A549 (cell line): Measurements from ENCODE around the gene ZP1. TPM values are rescaled to one million over a fixed set of nuclear protein-coding genes. Genes with fewer than 3 reads are reported as not detected.

Experiments used
- ATAC-seq, 2 experiments: fragments of 200-7000 bp in 1 of 2; fragments of >200 bp in 1 of 2; cut with Nextera tagmentation in 1 of 2; cut with Tn5 transposase in 1 of 2; 3 replicates each; pipeline versions ENCODE4 v1.8.0 to v1.9.1; 2018 to 2020; ENCODE audit warnings: mild to moderate bottlenecking in 1 of 2, moderate library complexity in 1 of 2
- CTCF ChIA-PET: fragments of 300-600 bp; sonication (Branson Sonifier 250); formaldehyde crosslinking; extraction: SDS; loops from one replicate; lab custom pipeline; 2021; ENCODE audit warnings: antibody characterized with exemption, inconsistent platforms; lab: Yijun Ruan, JAX
- POLR2A ChIA-PET: fragments of 350-600 bp; formaldehyde crosslinking; extraction: SDS; loops from one replicate; lab custom pipeline; 2021; ENCODE audit warnings: antibody characterized with exemption, inconsistent platforms; lab: Yijun Ruan, JAX
- DNase-seq, 2 experiments: peaks; one replicate each; pipeline versions ENCODE4 v3.0.0 to v3.0.0-alpha.2; 2011 to 2016; ENCODE audit warnings: low read depth in 1 of 2, low spot score in 1 of 2
- FAIRE-seq: peaks from 2 replicates; lab custom pipeline; 2011; peaks lifted over from hg19 to GRCh38; lab: Jason Lieb, UNC
- H3K27ac ChIP-seq, 2 experiments: fragments of >200 bp; sonication (Bioruptor Twin); formaldehyde crosslinking; 3 replicates each; pipeline ENCODE4 v1.5.1; 2016 to 2017
- H3K4me1 ChIP-seq: fragments of >200 bp; sonication (Bioruptor Twin); formaldehyde crosslinking; 3 replicates; pipeline ENCODE4 v1.6.1; 2016
- H3K4me2 ChIP-seq: fragments of >200 bp; sonication (Bioruptor Twin); formaldehyde crosslinking; 3 replicates; pipeline ENCODE4 v1.6.1; 2016
- H3K4me3 ChIP-seq: fragments of >200 bp; sonication (Bioruptor Twin); formaldehyde crosslinking; 3 replicates; pipeline ENCODE4 v1.5.1; 2016
- H3K9me3 ChIP-seq: fragments of >200 bp; sonication (Bioruptor Twin); formaldehyde crosslinking; 3 replicates; pipeline ENCODE4 v1.6.1; 2016
- BHLHE40 ChIP-seq: IDR thresholded peaks from 2 replicates; pipeline ENCODE4 v1.6.1; 2012; ENCODE audit warnings: low read depth, low read length, inconsistent platforms
- CBX2 ChIP-seq: fragments of 200-600 bp; sonication (generic); IDR thresholded peaks from 2 replicates; pipeline ENCODE4 v1.6.1; 2016; ENCODE audit warnings: low read depth, mild to moderate bottlenecking, borderline replicate concordance
- CHD2 ChIP-seq: fragments of 150-350 bp; IDR thresholded peaks from 2 replicates; pipeline ENCODE4 v1.6.1; 2014; ENCODE audit warnings: low read length; ENCODE audit not compliant: partially characterized antibody
- CTCF ChIP-seq: fragments of >200 bp; sonication (Bioruptor Twin); formaldehyde crosslinking; IDR thresholded peaks from 3 replicates; pipeline ENCODE4 v1.5.1; 2016
- E2F6 ChIP-seq: IDR thresholded peaks from 2 replicates; pipeline ENCODE4 v1.6.1; 2012; ENCODE audit warnings: low read depth, borderline replicate concordance
- EHF ChIP-seq: fragments of 250-450 bp; sonication (Bioruptor Pico); IDR thresholded peaks from 2 replicates; pipeline ENCODE4 v1.5.0; 2020; ENCODE audit warnings: mild to moderate bottlenecking
- FOXS1 ChIP-seq: fragments of 250-450 bp; sonication (Bioruptor Pico); IDR thresholded peaks from 2 replicates; pipeline ENCODE4 v1.5.0; 2020; ENCODE audit warnings: mild to moderate bottlenecking, moderate library complexity
- HDAC2 ChIP-seq: fragments of 200-600 bp; sonication (generic); IDR thresholded peaks from 2 replicates; pipeline ENCODE4 v1.6.1; 2016
- HEYL ChIP-seq: fragments of 250-450 bp; sonication (Bioruptor Pico); IDR thresholded peaks from 2 replicates; pipeline ENCODE4 v1.8.0; 2021; ENCODE audit warnings: mild to moderate bottlenecking, moderate library complexity
- HOXB13 ChIP-seq: fragments of 250-450 bp; sonication (Bioruptor Pico); IDR thresholded peaks from 2 replicates; pipeline ENCODE4 v1.5.0; 2020; ENCODE audit warnings: low read depth, mild to moderate bottlenecking, moderate library complexity
- HOXB5 ChIP-seq: fragments of 250-450 bp; sonication (Bioruptor Pico); IDR thresholded peaks from 2 replicates; pipeline ENCODE4 v1.5.0; 2020; ENCODE audit warnings: mild to moderate bottlenecking, moderate library complexity
- JUN ChIP-seq, 2 experiments: fragments of >200 bp; sonication (Bioruptor Twin); formaldehyde crosslinking; IDR thresholded peaks; 2 replicates in 1 of 2; 3 replicates in 1 of 2; pipeline ENCODE4 v1.6.1; 2016 to 2017
- JUNB ChIP-seq: fragments of >200 bp; sonication (Bioruptor Twin); formaldehyde crosslinking; IDR thresholded peaks from 2 replicates; pipeline ENCODE4 v1.6.1; 2016
- NFE2L2 ChIP-seq: fragments of 150-350 bp; conservative IDR thresholded peaks from 2 replicates; pipeline ENCODE4 v1.6.1; 2014; ENCODE audit warnings: low read length
- NPAS2 ChIP-seq: fragments of 250-450 bp; sonication (Bioruptor Pico); IDR thresholded peaks from 2 replicates; pipeline ENCODE4 v1.8.0; 2022; ENCODE audit warnings: mild to moderate bottlenecking, moderate library complexity, borderline replicate concordance
- NR3C1 ChIP-seq: fragments of >200 bp; sonication (Bioruptor Twin); formaldehyde crosslinking; IDR thresholded peaks from 3 replicates; pipeline ENCODE4 v1.6.1; 2017
- RAD21 ChIP-seq, 2 experiments: fragments of >200 bp in 1 of 2; sonication (Bioruptor Twin) in 1 of 2; formaldehyde crosslinking in 1 of 2; IDR thresholded peaks in 1 of 2; conservative IDR thresholded peaks in 1 of 2; 2 replicates in 1 of 2; 3 replicates in 1 of 2; pipeline ENCODE4 v1.6.1; 2012 to 2018; ENCODE audit warnings: inconsistent platforms in 1 of 2
- RARB ChIP-seq: fragments of 250-450 bp; sonication (Bioruptor Pico); IDR thresholded peaks from 2 replicates; pipeline ENCODE4 v1.8.0; 2021; ENCODE audit warnings: mild to moderate bottlenecking, moderate library complexity
- RNF2 ChIP-seq: fragments of 200-600 bp; sonication (generic); IDR thresholded peaks from 2 replicates; pipeline ENCODE4 v1.6.1; 2016; ENCODE audit warnings: low read depth, mild to moderate bottlenecking, antibody characterized with exemption, moderate library complexity, borderline replicate concordance
- TFCP2L1 ChIP-seq: fragments of 250-450 bp; sonication (Bioruptor Pico); IDR thresholded peaks from 2 replicates; pipeline ENCODE4 v1.5.0; 2021; ENCODE audit warnings: mild to moderate bottlenecking
- ZSCAN20 ChIP-seq: fragments of 250-450 bp; sonication (Bioruptor Pico); IDR thresholded peaks from 2 replicates; pipeline ENCODE4 v1.8.0; 2022; ENCODE audit warnings: mild to moderate bottlenecking, moderate library complexity
- WGBS: methylation state at CpG from one replicate; pipeline ENCODE4 v1.1.6; 2017; ENCODE audit errors: missing lambda C conversion rate; 5-methylcytosine and 5-hydroxymethylcytosine counted together
- polyA plus RNA-seq, 4 experiments: library from polyadenylated mRNA; depleted of rRNA in 3 of 4; stranded (reverse); fragments of >200 nt; fragmentation: RNase III in 1 of 4; extraction: RNeasy Plus Mini Kit Qiagen cat#74134 plus additional on column Dnase treatment in 1 of 4; gene quantifications; 2 replicates in 3 of 4; 3 replicates in 1 of 4; pipeline ENCODE4 v1.2.3, GENCODE V29; 2011 to 2017

Gene ZP1
- polyA plus RNA-seq, 2 of the 4 experiments (the other 2 are of a cell fraction) = 0.06 to 0.30 TPM

DNA sequence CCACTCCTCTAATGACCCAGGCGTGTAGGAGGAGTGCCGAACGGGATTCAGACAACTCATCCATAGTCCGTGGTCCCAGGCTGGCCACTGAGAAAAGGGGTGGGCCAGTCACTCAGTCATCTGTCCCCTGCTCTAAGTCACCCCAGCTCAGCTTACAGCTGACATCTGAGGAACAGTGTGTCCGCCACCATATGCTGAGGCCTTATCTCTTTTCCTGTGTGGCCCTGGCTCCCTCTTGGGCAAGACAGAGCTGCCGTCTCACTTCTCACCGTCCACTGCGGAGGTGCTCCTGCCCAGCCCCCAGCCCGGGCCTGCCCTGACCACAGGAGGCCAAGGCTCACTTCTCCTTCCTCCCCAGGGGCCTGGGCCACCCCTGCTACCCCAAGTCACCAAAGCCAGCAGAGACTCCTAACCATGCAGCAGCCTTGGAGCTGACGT, 18.6 kb upstream of the ZP1 start:
- Histone ChIP-seq H3K4me2 (no peak overlapping the region), H3K4me1 (peaks cover 10% of the 10 kb centered on the region; the same call in 1 of the 3 replicates), H3K27ac (no peak overlapping the region)
- FAIRE-seq = no peak
- CTCF ChIA-PET = interaction anchor here (1.3 to 3.6 kb wide), 3 partner anchors 18 to 50 kb away, joined by 4 to 21 read pairs (median 17); no protein-coding TSS in a partner anchor
- ATAC-seq = no peak
- no peak for TF ChIP-seq RNF2
- TF ChIP-seq FOXS1 (CRISPR knock-in tag) = no peak
- TF ChIP-seq RARB (CRISPR knock-in tag) = no peak
- TF ChIP-seq, all 56 proteins: peak for 0
- no peak for DNase-seq
- WGBS = 89% methylated on average over 10 of the region's 10 CpGs
- POLR2A ChIA-PET = no interaction called here
- no peaks in the 10 kb centered on the region for H3K9me3 ChIP-seq
- no peak overlapping the region for H3K4me3 ChIP-seq

- FAIRE-seq = no peak
- TF ChIP-seq CHD2 (no peak), FOXS1 (CRISPR knock-in tag) (no peak), E2F6 (no peak), JUNB (no peak), RAD21 (conservative IDR thresholded peaks at IDR 0.05 in 1 of 2, IDR thresholded peaks at IDR 0.05 in 1 of 2) (no peak), HOXB13 (CRISPR knock-in tag) (no peak), JUN (IDR thresholded peaks at IDR 0.05) (no peak), EHF (CRISPR knock-in tag) (no peak), HOXB5 (CRISPR knock-in tag) (no peak), NR3C1 (no peak), CTCF (no peak), BHLHE40 (no peak), ZSCAN20 (CRISPR knock-in tag) (no peak), HDAC2 (no peak), NPAS2 (no peak), CBX2 (no peak), TFCP2L1 (no peak), HEYL (CRISPR knock-in tag) (no peak), NFE2L2 (no peak)
- TF ChIP-seq, all 56 proteins: peak for 0
- H3K27ac ChIP-seq = no peak overlapping the region
- no peak overlapping the region for H3K4me3 ChIP-seq
- H3K4me2 ChIP-seq = no peak overlapping the region
- H3K9me3 ChIP-seq = no peaks in the 10 kb centered on the region
- DNase-seq = no peak
- no peaks in the 10 kb centered on the region; the same call in 2 of the 3 replicates for H3K4me1 ChIP-seq
- POLR2A ChIA-PET = no interaction called here
- CTCF ChIA-PET = interaction anchor here (1.2 to 3.6 kb wide), 8 partner anchors 18 to 90 kb away, joined by 4 to 21 read pairs (median 6); no protein-coding TSS in a partner anchor
- ATAC-seq = no peak
- 84% methylated on average over 27 of the region's 29 CpGs for WGBS
Observed at GRCh38 chr11:60849641-60850520, 17.5 kb upstream of the ZP1 start.
